ENCODE measurements around the gene IL21R.
"Not testable (repeated sequence)": the region's sequence is repeated elsewhere in the genome, so short reads cannot be mapped to it uniquely, and the experiment has no call there.

IL21R gene

GRCh38 chr16:27383556-27384243 lies 18.3 kb upstream of the IL21R start:
- TF ChIP-seq POLR2A (IDR thresholded peaks at IDR 0.05; ENCODE audit: low read depth, low read length): no peak
- DNase-seq (ENCODE audit: insufficient read length, low spot score) (no peak), FAIRE-seq (no peak)

DNA sequence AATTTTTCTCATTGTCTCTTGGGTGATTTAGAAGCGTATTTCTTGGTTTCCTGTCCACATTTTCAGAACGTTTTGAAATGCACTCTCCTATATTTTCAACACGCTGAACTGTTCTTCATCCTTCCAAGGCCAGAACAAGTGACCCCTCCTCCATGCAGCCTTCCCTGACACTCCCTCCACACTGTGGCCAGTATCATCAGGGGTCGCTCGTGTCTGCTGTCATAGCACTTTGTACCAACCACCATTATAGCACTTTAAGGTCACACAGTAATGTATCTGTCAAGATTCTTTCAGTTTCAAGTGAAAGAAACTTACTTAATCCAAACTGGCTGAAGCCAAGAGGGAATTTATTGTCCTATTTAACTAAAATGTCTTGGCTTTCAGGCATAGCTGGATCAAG lies 17.5 kb upstream of the IL21R start:
- no peak for FAIRE-seq
- no peak for TF ChIP-seq POLR2A (IDR thresholded peaks at IDR 0.05; ENCODE audit: low read depth, low read length)
- no peak for DNase-seq (ENCODE audit: insufficient read length, low spot score)

GRCh38 chr16:27385398-27385797 lies 16.6 kb upstream of the IL21R start:
- TF ChIP-seq POLR2A (IDR thresholded peaks at IDR 0.05; ENCODE audit: low read depth, low read length): no peak
- FAIRE-seq (no peak), DNase-seq (ENCODE audit: insufficient read length, low spot score) (no peak)

DNA sequence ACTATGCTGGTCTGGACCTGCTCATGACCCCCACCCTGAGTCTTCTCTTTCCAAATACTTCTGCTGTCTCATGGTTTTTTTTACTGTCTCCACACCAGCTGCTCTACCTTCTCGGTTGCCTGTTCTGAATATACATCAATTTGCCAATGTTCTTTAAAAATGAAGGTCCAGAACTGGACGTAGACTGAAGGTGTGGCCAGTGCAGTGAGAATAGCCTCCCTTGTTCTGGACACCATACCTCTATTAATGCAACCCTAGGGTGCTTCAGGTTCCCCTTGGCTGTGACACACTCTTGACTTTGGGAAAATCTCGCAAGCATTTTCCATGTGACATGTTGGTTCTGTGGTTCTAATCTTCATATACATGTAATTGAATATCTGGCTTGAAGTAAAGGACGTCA lies 15.3 kb upstream of the IL21R start:
- no peak for FAIRE-seq
- no peak for TF ChIP-seq POLR2A (IDR thresholded peaks at IDR 0.05; ENCODE audit: low read depth, low read length)

GRCh38 chr16:27387724-27388123 lies 14.2 kb upstream of the IL21R start:
- no peak for DNase-seq (ENCODE audit: insufficient read length, low spot score)
- no peak for TF ChIP-seq POLR2A (IDR thresholded peaks at IDR 0.05; ENCODE audit: low read depth, low read length)
- no peak for FAIRE-seq

More for the DNA sequence above, 15.3 kb upstream of the IL21R start:
- DNase-seq (ENCODE audit: insufficient read length, low spot score): no peak

DNA sequence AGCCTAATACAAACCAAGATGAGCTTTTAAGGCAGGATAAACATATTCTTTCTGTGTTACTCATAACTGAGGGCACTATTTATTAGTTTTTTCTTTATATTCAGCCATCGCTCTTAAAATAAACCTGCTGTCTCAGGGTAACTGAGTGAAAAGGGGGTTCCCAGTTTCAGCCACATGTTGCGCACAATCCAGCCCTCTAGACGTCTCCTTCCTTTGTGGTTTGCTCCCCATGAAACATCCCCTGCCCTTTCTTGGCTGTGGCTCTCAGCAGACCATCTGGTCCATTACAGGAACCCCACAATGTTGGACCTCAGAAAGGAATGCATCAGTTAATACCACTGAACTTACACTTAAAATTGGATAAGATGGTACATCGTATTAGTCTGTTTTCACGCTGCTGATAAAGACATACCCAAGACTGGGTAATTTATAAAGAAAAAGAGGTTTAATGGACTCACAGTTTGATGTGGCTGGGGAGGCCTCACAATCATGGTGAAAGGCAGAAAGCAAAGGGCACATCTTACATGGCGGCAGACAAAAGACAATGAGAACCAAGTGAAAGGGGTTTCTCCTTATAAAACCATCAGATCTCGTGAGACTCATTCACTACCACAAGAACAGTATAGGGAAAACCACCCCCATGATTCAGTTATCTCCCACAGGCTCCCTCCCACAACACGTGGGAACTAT lies 12.6 kb upstream of the IL21R start:
- FAIRE-seq (no peak), DNase-seq (ENCODE audit: insufficient read length, low spot score) (no peak)
- no peak for TF ChIP-seq POLR2A (IDR thresholded peaks at IDR 0.05; ENCODE audit: low read depth, low read length)

GRCh38 chr16:27390151-27390550 lies 11.8 kb upstream of the IL21R start:
- DNase-seq (ENCODE audit: insufficient read length, low spot score): no peak
- no peak for FAIRE-seq
- no peak for TF ChIP-seq POLR2A (IDR thresholded peaks at IDR 0.05; ENCODE audit: low read depth, low read length)

GRCh38 chr16:27392671-27393070 lies 9.3 kb upstream of the IL21R start:
- DNase-seq (ENCODE audit: insufficient read length, low spot score) (no peak), FAIRE-seq (no peak)
- no peak for TF ChIP-seq POLR2A (IDR thresholded peaks at IDR 0.05; ENCODE audit: low read depth, low read length)

DNA sequence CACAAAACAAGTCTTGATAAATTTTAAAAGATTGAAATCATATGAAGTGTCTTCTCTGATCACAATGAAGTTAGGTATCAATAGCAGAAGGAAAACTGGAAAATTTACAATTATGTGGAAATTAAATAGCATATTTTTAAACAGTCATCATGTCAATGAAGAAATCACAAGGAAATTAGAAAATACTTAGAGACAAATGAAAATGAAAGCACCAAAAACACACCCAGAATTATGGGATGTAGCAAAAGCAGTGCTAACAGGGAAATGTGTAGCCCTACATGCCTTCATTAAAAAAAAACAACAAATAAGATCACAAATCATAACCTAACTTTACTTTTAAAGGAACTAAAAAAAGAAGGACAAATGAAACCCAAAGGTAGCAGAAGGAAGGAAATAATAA lies 7.5 kb upstream of the IL21R start:
- DNase-seq (ENCODE audit: insufficient read length, low spot score) (no peak), FAIRE-seq (no peak)
- no peak for TF ChIP-seq POLR2A (IDR thresholded peaks at IDR 0.05; ENCODE audit: low read depth, low read length)

GRCh38 chr16:27398341-27398893 lies 3.6 kb upstream of the IL21R start:
- not testable (repeated sequence) for DNase-seq (ENCODE audit: insufficient read length, low spot score); FAIRE-seq

GRCh38 chr16:27398894-27399853 lies 2.8 kb upstream of the IL21R start:
- FAIRE-seq (no peak), DNase-seq (ENCODE audit: insufficient read length, low spot score) (no peak)
- TF ChIP-seq POLR2A (IDR thresholded peaks at IDR 0.05; ENCODE audit: low read depth, low read length): no peak

DNA sequence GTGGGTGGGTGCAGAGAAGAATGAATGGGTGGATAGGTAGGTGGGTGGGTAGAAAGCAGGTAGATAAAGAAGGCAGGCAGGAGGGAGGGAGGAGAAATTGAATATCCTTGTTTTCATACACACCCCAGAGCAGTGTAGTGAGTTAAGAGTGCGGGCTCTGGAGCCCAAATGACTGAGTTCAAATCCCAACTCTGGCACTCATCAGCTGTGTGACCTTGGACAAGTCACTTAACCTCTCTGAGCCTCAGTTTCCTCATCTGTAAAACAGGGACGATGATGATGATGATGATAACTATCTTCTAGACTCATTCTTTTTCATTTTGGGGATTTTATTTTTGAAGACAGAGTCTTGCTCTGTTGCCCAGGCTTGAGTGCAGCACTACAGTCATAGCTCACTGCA lies 2.0 kb upstream of the IL21R start:
- FAIRE-seq (no peak), DNase-seq (ENCODE audit: insufficient read length, low spot score) (no peak)
- TF ChIP-seq POLR2A (IDR thresholded peaks at IDR 0.05; ENCODE audit: low read depth, low read length): no peak

- DNase-seq (ENCODE audit: insufficient read length, low spot score) (no peak), FAIRE-seq (no peak)
These were observed 988 bp upstream of the IL21R start for GRCh38 chr16:27400751-27401620.

More at GRCh38 chr16:27400751-27401620, 988 bp upstream of the IL21R start:
- no peak for TF ChIP-seq POLR2A (IDR thresholded peaks at IDR 0.05; ENCODE audit: low read depth, low read length)
